HG03060 (cell line): ENCODE data around the gene EPN2.
A peak's percentile ranks its signal among the peaks of the same experiment; 100 is the strongest.

Source experiments
- ATAC-seq: cut with Tn5 transposase; IDR thresholded peaks from one replicate; pipeline ENCODE4 v1.9.1; 2021; ENCODE audit warnings: low read depth, moderate number of reproducible peaks; ENCODE audit not compliant: unreplicated experiment

Gene EPN2

GRCh38 chr17:19361326-19361725 lies 124.2 kb downstream of the EPN2 start:
- no peak for ATAC-seq

GRCh38 chr17:19361944-19362276 lies 124.7 kb downstream of the EPN2 start:
- no peak for ATAC-seq

- peak; percentile 50 for ATAC-seq
These were observed 125.3 kb downstream of the EPN2 start, which contains the start of gene B9D1 for GRCh38 chr17:19362277-19363113. B9D1 (minus strand) TSS chr17:19362723; CDS start chr17:19362569, 154 bp downstream.

GRCh38 chr17:19363114-19363438 lies 125.9 kb downstream of the EPN2 start:
- ATAC-seq, result no peak

GRCh38 chr17:19363460-19364035 lies 126.4 kb downstream of the EPN2 start:
- ATAC-seq, result no peak

- no peak for ATAC-seq
These were observed 127.7 kb downstream of the EPN2 start for GRCh38 chr17:19364699-19365498.

- ATAC-seq, result no peak
These were observed 128.3 kb downstream of the EPN2 start for GRCh38 chr17:19365499-19365817.

GRCh38 chr17:19365833-19366636 lies 128.9 kb downstream of the EPN2 start:
- no peak for ATAC-seq

- ATAC-seq, result no peak
These were observed 129.4 kb downstream of the EPN2 start for GRCh38 chr17:19366637-19366972.

- no peak for ATAC-seq
These were observed 131.1 kb downstream of the EPN2 start for GRCh38 chr17:19368229-19368628.

GRCh38 chr17:19369107-19369778 lies 132.1 kb downstream of the EPN2 start:
- ATAC-seq, result no peak

- ATAC-seq, result no peak
These were observed 132.8 kb downstream of the EPN2 start for GRCh38 chr17:19369846-19370492.

GRCh38 chr17:19370493-19370960 lies 133.4 kb downstream of the EPN2 start:
- ATAC-seq, result no peak

GRCh38 chr17:19371259-19372010 lies 134.3 kb downstream of the EPN2 start:
- ATAC-seq, result no peak

GRCh38 chr17:19372011-19372370 lies 134.8 kb downstream of the EPN2 start:
- ATAC-seq, result no peak

- ATAC-seq, result no peak
These were observed 135.3 kb downstream of the EPN2 start for GRCh38 chr17:19372439-19372838.

- ATAC-seq, result no peak
These were observed 135.8 kb downstream of the EPN2 start for GRCh38 chr17:19372866-19373504.

GRCh38 chr17:19374136-19374535 lies 137.0 kb downstream of the EPN2 start:
- ATAC-seq, result no peak

GRCh38 chr17:19375732-19376131 lies 138.6 kb downstream of the EPN2 start:
- no peak for ATAC-seq
